NCI-H2107 treated with DMSO at 0.1 percent for 48 hours (cell line): Measurements from ENCODE around the gene PALLD.

ENCODE experiments used
- DNase-seq: peaks from one replicate; lab custom pipeline; 2025; ENCODE audit not compliant: unreplicated experiment; lab: John Stamatoyannopoulos, UW

PALLD gene

DNA sequence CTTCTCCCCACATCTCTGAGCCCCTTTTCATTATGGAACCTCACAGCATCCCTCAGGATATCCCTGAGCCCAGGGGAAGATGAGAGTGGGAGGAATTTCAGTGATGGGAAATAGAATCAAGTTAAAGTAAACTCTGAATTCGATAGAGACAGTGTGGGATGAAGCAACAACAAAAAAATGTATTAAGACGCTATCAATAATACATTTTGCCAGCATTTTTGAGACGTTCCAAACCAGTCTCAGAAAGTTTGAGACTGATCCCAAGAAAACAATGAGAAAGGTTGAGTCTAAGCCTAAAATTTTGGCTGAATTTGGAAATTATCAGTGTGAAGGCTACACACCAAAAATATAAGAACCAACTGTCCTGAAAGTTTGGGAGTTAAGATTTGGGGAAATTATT, 317.0 kb downstream of the PALLD start:
- no peak for DNase-seq

DNA sequence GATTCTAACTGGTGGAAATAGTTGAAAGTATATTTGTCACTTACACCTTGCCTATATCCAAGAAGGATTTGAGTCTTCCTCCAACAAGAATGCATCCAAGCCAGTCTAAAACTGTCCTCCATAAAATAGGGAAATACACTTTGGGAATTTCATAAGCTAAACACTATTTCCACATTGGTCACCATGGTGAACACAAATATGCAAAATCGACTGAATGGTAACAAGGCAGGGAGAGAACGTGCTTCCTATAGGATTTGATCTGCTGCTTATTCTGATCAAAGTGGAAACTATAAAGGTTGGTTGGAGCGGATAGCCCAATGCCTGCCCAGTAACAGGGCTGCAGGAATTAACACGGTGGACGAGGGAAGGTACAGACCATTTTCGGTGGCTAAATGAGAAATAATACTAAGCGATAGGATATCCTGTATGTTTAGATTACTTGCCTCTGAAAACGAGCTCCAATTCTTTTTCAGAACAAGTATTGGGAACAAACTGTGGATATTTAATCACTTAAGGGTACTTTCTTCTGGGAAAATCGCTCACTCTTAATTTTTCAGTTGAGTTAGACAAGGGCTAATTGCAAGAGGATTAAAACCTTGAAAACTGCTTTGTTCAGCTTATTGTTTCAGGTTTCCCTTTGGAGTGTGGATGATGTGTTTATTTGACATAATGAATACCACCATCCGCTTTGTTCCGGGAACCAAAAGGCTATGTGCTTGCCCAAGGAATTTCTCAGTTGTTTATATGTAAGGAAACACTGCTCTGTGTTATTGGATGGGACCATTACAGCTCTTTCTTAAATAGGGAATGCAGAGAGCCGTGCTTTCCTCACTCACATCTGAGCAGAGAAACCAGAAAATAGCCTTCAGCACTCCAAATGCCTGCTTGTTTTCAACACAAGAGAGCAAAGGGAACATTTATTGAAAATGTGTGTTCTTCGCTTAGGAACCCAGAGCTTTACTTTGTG, 318.8 kb downstream of the PALLD start:
- no peak for DNase-seq

DNA sequence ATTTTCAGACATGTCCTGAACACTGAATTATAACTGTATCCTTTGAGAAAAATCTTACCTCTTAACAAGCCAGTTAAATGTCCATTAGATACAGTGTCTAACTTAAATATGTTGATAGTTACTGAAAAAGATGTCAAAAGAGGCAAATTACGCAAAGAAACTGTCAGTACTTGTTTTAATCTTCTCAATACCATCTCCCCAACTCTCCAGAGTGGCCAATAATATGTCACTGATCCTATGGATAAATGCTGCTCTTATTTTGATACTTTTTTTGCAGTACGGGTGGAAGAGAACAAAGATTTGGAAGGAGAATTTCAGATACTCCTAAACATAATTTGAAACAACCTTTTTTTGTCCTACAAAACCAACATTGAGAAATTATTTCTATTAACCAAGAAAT, 320.5 kb downstream of the PALLD start:
- DNase-seq, result no peak

DNA sequence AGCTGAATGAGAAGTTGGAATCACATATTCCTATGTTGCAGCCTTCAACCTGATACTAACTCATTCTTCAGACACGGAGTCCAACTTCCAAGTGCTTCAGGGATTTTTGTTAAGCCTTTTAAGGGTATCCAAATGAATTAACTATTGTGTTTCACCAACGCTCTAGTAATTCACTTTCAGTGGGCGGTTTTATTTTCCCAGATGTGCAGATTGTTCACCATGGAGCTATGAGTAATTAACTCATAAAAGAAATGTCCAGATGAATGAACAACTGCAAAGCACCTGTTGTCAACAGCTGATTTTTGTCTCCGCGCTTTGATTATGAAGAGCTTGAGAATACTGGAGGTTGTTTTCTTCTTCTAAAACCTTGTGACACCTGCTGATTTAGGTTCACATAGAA, 325.6 kb downstream of the PALLD start:
- DNase-seq, result peak; percentile 62

DNA sequence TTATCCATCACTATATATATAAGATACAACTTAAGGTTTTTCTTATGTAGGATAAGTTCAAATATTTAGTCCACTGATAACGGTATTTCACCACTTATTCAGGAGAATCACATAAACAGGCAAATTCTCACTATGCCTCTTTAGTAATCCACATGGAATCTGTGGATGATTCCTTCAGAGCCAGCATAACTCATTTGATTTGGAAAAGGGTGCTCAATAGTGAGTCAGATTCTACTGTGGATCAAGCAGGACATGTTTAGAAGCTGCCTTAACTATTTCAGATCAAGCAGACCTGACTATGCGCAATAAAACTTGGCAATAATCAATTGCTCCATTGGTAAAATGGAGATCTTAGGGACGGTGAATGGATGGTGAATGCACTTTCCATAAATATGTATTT, 329.1 kb downstream of the PALLD start:
- no peak for DNase-seq

DNA sequence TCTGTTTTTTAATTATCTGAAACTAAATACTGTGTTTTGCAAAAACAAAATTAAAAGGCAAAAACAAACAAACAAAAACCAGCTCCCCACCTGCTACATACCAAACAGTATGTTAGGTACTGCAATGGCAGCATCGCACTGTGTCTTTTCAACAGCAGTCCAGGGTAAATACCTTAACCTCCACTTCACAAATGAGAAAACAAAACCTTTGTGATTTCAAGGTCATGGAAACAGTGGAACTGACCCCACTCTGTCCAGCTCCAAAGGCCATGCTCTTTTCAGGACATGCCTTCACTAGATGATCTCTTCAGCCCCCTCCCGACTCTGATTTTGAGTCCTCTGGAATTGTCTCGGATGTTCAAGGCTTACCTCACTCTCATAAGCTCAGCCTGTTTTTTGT, 329.8 kb downstream of the PALLD start:
- DNase-seq, result no peak

DNA sequence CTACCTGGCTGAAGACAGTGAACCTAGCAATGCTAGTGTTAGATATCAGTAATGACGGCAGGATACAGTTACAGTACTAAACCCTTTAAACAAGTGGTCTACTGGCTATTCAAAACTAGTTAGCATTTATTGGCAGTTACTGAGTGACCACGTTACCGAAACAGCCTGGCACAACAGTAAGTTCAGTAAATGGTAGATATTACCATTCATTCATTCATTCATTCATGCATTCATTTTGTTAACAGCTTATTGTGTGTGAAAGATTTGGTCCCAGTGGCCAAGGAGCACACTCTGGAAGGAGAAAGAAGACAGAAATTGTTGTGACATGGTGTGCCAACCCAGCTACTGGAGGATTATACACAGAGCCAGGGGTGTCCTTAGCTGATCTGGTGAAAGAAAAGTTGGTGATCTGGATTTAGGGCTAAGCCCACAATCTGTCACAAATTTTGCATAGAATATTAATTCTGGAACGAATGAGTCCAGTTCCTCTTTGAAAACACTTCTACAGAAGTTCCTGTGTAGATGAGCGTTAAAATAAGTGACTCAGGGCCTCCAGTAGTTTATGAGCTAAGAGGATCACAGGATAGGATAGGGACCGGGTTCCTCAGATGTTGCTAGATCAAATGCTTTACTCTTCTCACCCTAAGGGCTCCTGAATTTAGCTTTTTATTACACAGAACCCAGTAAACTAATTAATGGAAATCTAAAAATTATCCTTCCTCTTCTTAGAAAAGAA, 334.1 kb downstream of the PALLD start:
- DNase-seq, result no peak

DNA sequence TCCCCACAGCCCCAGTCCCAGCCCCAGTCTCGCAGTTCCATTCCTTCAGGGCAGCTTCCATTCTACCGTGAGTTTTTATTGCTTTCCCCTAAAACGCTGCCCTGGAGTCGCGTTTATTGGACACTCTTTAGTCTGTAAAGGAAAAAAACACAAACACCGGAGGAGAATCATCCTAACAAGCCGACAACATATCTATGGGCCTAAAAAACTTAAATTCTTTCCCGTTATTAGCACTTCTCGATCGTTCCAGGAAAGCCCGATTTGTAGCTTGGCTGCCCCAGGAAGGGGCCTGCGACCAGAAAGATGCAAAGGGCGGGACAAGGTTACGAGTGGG, 334.7 kb downstream of the PALLD start:
- no peak for DNase-seq

DNA sequence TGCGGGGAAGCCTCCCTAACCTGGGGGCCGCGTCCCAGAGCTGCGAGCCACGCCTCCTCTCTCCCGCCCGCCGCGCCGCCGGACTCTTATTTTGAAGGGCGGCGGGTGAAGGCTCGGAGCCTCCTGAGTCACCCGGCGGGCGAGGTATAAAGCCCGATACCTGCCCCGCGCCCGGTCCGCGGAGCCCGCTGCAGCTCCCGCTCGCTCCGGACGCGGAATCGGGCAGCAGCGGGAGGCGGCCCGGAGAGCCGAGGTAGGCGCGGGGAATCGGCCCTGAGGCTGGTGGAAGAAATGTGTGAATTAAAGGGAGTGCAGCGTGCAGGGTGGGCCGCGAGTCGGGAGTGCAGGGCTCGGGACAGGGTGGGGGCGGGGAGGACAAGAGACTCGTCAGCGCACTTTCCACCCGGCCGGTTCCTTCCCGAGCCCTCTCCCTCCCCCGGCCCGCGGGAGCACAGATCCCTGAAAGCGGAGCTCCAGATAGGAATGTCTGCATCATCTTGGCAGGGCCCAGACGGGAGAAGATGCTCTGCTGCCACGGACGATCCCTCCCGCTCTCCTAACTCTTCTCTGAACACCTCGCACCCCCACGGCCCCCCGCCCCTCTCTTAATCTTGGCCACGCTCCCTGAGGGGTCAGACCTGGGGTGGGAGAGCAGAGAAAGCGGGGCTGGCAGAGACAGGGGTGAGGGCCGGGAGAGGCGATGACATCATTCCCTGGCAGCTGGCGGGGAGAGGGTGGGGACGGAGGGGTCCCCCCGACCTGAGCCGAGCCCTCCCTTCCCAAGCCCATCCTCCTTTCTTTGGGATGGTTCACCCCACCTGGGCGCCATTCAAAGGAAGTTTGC, 335.3 kb downstream of the PALLD start:
- no peak for DNase-seq

DNA sequence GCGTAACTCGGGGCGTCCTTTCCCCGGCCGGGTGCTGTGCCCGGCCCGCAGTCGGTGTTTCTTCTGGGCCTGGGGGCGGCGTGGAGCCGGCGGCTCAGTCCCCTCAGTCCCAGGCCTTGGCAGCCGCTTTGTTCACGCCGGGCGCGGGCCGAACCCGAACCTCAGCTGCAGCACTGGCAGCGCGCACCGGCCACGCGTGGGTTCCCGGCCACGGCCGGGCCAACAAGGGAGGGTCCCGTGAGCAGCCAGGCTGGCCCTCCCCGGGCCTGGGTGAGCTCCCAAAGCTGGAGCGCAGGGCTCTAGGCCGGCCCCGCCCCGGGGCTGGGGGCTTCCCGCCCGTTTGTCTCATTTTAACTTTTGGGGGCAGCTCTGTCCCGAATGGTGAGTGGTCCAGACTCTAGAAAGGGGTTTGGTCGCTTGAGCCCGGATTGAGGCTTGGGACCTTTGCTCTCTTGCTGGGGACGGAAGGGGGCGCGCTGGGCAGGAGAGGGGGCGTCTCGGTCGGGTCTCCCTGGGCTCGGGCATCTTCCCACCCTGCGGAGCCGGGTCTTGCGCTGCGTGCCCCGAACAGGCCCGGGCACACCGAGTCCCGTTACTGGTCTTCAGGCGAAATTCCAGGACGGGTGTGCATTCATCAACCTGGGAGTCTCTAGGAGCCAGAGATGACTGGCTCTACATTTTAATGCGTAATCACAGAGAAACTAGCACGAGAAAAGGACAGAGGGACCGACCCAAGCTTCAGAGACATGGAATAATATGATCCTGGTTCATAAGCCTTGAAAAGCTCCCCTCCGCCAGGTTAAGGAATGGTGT, 336.1 kb downstream of the PALLD start:
- DNase-seq, result no peak

DNA sequence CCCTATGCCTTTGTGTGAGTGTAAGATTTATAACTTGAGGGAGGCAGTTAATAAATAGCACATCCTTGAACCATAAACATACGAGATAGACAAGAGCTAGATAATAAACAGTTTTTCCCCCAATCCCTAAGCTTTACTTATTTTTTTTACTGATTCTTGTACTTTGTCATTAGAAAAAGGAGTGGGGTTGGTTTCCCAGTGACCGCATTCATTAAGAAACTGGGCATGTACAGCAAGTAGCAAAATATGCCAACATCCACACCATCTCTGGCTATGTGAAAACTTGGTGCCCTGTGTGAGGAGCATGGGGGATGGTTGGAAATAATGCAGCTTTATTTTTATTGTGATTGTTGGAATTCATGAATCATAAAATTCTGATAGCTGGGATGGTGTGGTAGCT, 337.0 kb downstream of the PALLD start:
- no peak for DNase-seq

DNA sequence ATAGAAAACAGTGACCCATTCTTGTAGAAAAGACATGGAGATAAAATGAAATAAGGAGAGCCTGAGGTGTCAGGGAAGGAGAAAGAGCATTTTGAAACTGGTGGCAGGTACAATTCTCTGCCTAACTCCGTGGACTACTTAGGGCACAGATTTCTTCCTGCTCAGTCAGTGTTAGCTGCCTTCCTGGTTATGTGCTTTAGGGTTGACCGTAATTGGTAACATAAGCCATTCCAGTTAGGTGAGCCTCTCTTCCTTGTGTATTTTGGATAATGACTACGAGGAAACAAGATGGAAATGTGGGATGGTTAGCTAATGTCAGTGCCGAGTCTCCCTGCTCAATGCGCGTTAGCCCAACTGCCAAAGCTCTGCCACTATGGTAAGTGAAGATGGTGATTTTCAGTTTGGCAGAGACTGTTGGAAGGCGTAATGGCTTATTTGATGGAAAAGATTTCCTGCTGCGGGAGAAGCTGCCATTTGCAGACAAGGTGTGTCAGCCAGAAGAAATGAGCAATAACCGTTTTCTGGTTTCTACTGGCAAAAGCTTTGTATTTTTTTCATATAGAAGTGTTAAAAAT, 339.1 kb downstream of the PALLD start:
- DNase-seq, result no peak

DNA sequence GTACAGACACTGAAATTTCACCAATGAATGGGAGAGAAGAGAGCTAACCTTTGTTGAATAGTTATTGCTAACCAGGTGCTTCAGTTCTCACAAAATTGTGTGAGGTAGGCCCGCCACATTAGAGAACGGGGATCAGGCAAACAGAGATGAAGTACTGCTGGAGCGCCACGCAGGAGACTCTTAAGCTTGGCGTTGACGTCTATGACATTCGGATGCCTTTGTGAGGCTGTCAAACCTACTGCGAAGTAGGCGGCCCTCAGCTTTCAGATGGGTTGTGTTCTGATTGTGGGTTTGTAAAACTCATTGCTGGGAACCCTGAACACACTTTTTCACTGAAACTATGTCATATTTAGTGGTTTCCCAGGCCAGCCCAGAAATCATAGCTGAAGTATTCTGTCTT, 339.6 kb downstream of the PALLD start:
- no peak for DNase-seq

DNA sequence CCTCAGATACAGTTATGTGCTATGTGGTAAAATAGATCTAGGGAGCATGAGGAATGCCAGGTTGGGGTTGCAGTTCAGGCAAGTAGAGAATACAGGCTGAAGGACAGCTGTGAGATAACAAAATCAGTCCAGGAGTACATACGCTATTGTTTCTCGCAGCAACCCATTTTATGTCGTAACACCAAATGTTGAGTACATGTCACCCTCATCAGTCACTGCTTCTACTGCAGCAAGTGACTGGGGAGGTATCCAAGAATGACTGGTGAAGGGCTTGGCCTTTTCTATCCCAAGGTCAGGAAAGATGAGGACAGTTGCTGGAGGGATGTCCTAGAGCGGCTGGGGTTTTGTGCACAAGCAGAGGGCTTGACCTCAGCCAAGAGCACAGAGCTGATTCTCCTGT, 341.1 kb downstream of the PALLD start:
- DNase-seq, result no peak

DNA sequence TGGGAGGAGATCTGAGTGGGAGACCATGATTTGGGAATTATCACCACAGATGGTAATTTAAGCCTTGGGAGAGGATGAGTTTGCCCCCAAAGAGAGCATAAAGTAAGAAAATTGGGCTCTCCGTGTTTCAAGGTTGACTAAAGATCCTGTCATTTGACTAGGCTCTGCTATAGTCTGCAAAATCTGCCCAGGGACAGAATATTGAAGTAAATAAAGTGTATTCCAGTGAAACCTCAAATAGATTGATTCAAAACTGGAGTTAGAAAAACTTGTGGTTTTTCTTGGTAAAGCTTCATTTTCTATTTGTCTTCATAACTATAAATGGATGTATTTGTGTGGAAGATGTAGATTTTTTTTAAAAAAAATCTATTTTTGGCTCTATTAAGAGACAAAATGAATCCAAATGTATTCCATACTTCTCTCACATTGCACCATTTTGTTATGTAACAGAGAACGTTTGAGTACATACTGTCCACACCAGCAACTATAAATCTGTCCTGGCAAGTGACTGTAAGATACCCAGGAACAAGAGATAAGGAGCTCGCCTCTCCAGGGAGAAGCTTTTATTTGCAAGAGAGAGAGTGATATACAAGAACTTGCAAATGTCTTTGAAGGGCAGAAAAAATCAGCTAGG, 343.0 kb downstream of the PALLD start:
- no peak for DNase-seq

DNA sequence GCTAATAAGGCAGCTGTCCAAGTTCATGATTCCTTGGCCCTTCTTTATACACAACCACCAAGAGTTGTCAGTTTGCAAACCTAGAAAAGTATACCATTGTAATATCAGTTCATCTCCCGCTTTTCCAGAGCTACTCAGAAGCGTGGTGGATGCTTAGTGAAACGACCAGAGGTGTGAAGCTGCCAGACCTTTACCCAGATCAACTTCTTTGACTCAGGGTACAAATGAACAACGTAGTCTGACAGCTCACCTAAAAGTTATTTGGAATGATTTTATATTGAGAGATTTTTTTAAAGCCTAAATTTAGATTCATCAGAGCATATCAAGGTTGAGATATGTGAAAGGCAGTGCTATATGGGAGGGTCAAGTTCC, 343.5 kb downstream of the PALLD start:
- no peak for DNase-seq

DNA sequence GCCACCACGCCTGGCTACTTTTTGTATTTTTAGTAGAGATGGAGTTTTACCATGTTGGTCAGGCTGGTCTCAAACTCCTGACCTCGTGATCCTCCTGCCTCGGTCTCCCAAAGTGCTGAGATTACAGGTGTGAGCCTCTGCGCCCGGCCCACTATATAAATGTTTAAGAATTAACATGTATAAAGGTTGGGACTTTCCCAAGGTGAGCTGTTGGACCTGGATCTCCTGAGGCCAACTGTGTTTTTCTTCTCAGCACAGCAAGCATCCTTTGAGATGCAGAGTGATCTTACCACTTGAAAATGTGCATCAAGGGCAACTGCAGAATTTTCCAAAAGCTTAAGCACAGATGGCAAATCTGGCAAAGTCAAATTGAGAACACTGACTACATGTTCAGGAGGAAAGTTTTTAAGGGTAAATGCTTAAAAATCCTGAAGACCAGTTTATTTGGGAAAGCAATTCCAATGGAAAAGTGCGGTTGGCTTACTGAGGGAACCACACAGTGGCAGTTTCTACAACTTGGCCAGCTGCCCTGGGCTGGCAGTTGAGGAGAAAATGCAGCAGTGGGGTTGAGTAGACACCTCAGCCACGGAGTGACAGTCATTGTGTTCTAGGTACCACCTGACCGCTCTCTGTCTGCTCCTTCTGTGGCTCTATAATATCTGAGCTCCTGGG, 344.3 kb downstream of the PALLD start:
- DNase-seq, result peak; percentile 28

DNA sequence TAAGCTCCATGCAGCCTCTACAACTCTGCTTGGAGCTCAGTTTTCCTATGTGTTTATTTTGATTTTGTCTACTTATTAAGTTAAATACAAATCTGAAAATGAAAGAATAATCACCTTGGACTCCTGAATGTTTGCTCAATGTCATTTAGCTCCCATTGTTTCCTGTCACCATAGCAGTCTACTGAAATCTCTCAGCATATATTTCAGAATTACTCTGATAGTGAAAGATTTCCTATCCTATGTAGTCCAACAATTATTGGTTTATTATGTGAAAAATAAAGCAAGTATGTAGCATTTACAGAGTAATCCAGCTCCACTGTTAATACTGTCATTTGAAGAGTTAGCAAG, 344.8 kb downstream of the PALLD start:
- no peak for DNase-seq

DNA sequence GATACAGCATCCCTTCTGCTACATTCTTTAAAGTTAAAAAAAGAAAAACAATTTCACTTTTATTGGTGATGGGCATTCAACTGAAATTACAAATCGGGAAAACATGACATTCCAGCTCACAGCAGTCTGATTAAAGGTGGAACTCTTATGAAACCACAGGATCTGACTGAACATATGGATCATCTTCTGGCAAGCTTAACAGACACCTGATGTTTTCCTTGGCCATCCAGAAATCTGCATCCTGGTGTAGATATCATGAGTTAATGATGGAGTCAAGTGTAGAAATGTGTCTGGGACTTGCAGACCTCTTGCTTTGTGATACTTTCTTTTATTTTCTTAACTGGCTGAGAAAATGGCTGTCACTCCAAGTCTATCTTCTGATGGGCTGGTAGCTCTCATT, 345.3 kb downstream of the PALLD start:
- DNase-seq, result no peak

DNA sequence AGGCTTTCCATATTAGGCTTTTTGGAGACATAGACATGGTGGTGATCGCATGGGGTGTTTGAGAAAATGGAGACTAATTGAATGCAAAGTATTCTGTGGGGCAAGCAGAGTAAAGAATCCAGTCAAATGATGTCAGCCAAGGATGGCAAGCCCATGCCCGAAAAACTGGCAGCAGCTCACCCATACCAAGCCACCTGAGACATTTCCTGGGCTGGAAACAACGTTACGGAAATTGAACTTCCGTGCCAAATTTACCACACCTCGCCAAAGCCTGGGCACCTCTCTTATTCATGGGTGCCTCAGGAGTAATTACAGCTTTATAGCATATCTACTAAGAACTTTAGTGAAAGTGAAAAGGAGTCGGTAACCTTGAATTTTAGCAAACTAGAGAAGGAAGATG, 346.8 kb downstream of the PALLD start:
- no peak for DNase-seq
